ENCODE data around the gene CTNNA1.

CTNNA1 gene

GRCh38 chr5:138890644-138891043 is 137.4 kb downstream of the CTNNA1 start:
- no peak overlapping the region for H3K4me3 Mint-ChIP-seq
- no peaks in the 10 kb centered on the region for H3K4me1 Mint-ChIP-seq (ENCODE audit: low read depth)
- H3K36me3 Mint-ChIP-seq = peaks cover 12% of the 10 kb centered on the region
- H3K27me3 Mint-ChIP-seq = peaks cover 5% of the 10 kb centered on the region
- H3K9me3 Mint-ChIP-seq (ENCODE audit: low read depth) = peaks cover 9% of the 10 kb centered on the region
- H3K27ac Mint-ChIP-seq = no peak overlapping the region

- no peak overlapping the region for H3K27ac Mint-ChIP-seq
These were observed 142.7 kb downstream of the CTNNA1 start for GRCh38 chr5:138895918-138896317.

GRCh38 chr5:138898299-138898698 is 145.1 kb downstream of the CTNNA1 start:
- H3K27ac Mint-ChIP-seq = no peak overlapping the region

More at GRCh38 chr5:138895918-138896317, 142.7 kb downstream of the CTNNA1 start:
- Mint-ChIP-seq H3K9me3 (ENCODE audit: low read depth) (peaks cover 4% of the 10 kb centered on the region), H3K36me3 (peaks cover 8% of the 10 kb centered on the region), H3K27me3 (peaks cover 5% of the 10 kb centered on the region), H3K4me1 (ENCODE audit: low read depth) (peaks cover 9% of the 10 kb centered on the region), H3K4me3 (no peak overlapping the region)

GRCh38 chr5:138898742-138899141 is 145.5 kb downstream of the CTNNA1 start:
- H3K36me3 Mint-ChIP-seq = peaks cover 11% of the 10 kb centered on the region
- H3K27me3 Mint-ChIP-seq = peaks cover 7% of the 10 kb centered on the region
- no peak overlapping the region for H3K4me3 Mint-ChIP-seq
- H3K27ac Mint-ChIP-seq = no peak overlapping the region
- H3K9me3 Mint-ChIP-seq (ENCODE audit: low read depth) = no peaks in the 10 kb centered on the region
- H3K4me1 Mint-ChIP-seq (ENCODE audit: low read depth) = peaks cover 11% of the 10 kb centered on the region

More at GRCh38 chr5:138898299-138898698, 145.1 kb downstream of the CTNNA1 start:
- no peak overlapping the region for H3K4me3 Mint-ChIP-seq
- H3K27me3 Mint-ChIP-seq = peaks cover 6% of the 10 kb centered on the region
- peaks cover 11% of the 10 kb centered on the region for H3K36me3 Mint-ChIP-seq
- H3K4me1 Mint-ChIP-seq (ENCODE audit: low read depth) = peaks cover 11% of the 10 kb centered on the region
- no peaks in the 10 kb centered on the region for H3K9me3 Mint-ChIP-seq (ENCODE audit: low read depth)

- Mint-ChIP-seq H3K27me3 (peaks cover 3% of the 10 kb centered on the region), H3K4me1 (ENCODE audit: low read depth) (peaks cover 11% of the 10 kb centered on the region), H3K36me3 (peaks cover 9% of the 10 kb centered on the region)
These were observed 147.2 kb downstream of the CTNNA1 start for GRCh38 chr5:138900281-138900965.

GRCh38 chr5:138901716-138902115 is 148.5 kb downstream of the CTNNA1 start:
- Mint-ChIP-seq H3K36me3 (peaks cover 9% of the 10 kb centered on the region), H3K4me3 (no peak overlapping the region), H3K4me1 (ENCODE audit: low read depth) (peaks cover 11% of the 10 kb centered on the region), H3K9me3 (ENCODE audit: low read depth) (no peaks in the 10 kb centered on the region), H3K27ac (no peak overlapping the region), H3K27me3 (peaks cover 3% of the 10 kb centered on the region)

More at GRCh38 chr5:138900281-138900965, 147.2 kb downstream of the CTNNA1 start:
- Mint-ChIP-seq H3K4me3 (no peak overlapping the region), H3K9me3 (ENCODE audit: low read depth) (no peaks in the 10 kb centered on the region), H3K27ac (no peak overlapping the region)

- peaks cover 9% of the 10 kb centered on the region for H3K36me3 Mint-ChIP-seq
- H3K4me3 Mint-ChIP-seq = no peak overlapping the region
- H3K27ac Mint-ChIP-seq = no peak overlapping the region
- H3K4me1 Mint-ChIP-seq (ENCODE audit: low read depth) = peaks cover 11% of the 10 kb centered on the region
- H3K9me3 Mint-ChIP-seq (ENCODE audit: low read depth) = no peaks in the 10 kb centered on the region
- peaks cover 3% of the 10 kb centered on the region for H3K27me3 Mint-ChIP-seq
These were observed 150.0 kb downstream of the CTNNA1 start for GRCh38 chr5:138903130-138903775.

GRCh38 chr5:138905541-138905940 is 152.3 kb downstream of the CTNNA1 start:
- no peak overlapping the region for H3K27ac Mint-ChIP-seq
- H3K4me1 Mint-ChIP-seq (ENCODE audit: low read depth) = peaks cover 4% of the 10 kb centered on the region
- peaks cover 7% of the 10 kb centered on the region for H3K36me3 Mint-ChIP-seq
- no peak overlapping the region for H3K4me3 Mint-ChIP-seq
- no peaks in the 10 kb centered on the region for H3K9me3 Mint-ChIP-seq (ENCODE audit: low read depth)
- H3K27me3 Mint-ChIP-seq = peaks cover 3% of the 10 kb centered on the region

- H3K27ac Mint-ChIP-seq = no peak overlapping the region
- H3K9me3 Mint-ChIP-seq (ENCODE audit: low read depth) = no peaks in the 10 kb centered on the region
- peaks cover 2% of the 10 kb centered on the region for H3K36me3 Mint-ChIP-seq
- H3K4me1 Mint-ChIP-seq (ENCODE audit: low read depth) = no peaks in the 10 kb centered on the region
- peaks cover 5% of the 10 kb centered on the region for H3K27me3 Mint-ChIP-seq
- no peak overlapping the region for H3K4me3 Mint-ChIP-seq
These were observed 156.5 kb downstream of the CTNNA1 start for GRCh38 chr5:138909734-138910133.

- H3K27ac Mint-ChIP-seq = no peak overlapping the region
- peaks cover 2% of the 10 kb centered on the region for H3K36me3 Mint-ChIP-seq
These were observed 157.4 kb downstream of the CTNNA1 start for GRCh38 chr5:138910546-138911185.

GRCh38 chr5:138911441-138911840 is 158.2 kb downstream of the CTNNA1 start:
- H3K4me3 Mint-ChIP-seq = no peak overlapping the region
- no peak overlapping the region for H3K27ac Mint-ChIP-seq
- H3K36me3 Mint-ChIP-seq = peaks cover 2% of the 10 kb centered on the region
- H3K27me3 Mint-ChIP-seq = peaks cover 7% of the 10 kb centered on the region
- H3K9me3 Mint-ChIP-seq (ENCODE audit: low read depth) = no peaks in the 10 kb centered on the region
- no peaks in the 10 kb centered on the region for H3K4me1 Mint-ChIP-seq (ENCODE audit: low read depth)

More at GRCh38 chr5:138910546-138911185, 157.4 kb downstream of the CTNNA1 start:
- Mint-ChIP-seq H3K9me3 (ENCODE audit: low read depth) (no peaks in the 10 kb centered on the region), H3K4me3 (no peak overlapping the region), H3K4me1 (ENCODE audit: low read depth) (no peaks in the 10 kb centered on the region), H3K27me3 (peaks cover 7% of the 10 kb centered on the region)

GRCh38 chr5:138912093-138912492 is 158.9 kb downstream of the CTNNA1 start:
- Mint-ChIP-seq H3K9me3 (ENCODE audit: low read depth) (no peaks in the 10 kb centered on the region), H3K4me1 (ENCODE audit: low read depth) (no peaks in the 10 kb centered on the region), H3K27ac (no peak overlapping the region), H3K27me3 (peaks cover 7% of the 10 kb centered on the region), H3K4me3 (no peak overlapping the region), H3K36me3 (peaks cover 2% of the 10 kb centered on the region)

- no peaks in the 10 kb centered on the region for H3K9me3 Mint-ChIP-seq (ENCODE audit: low read depth)
- no peak overlapping the region for H3K27ac Mint-ChIP-seq
- peaks cover 2% of the 10 kb centered on the region for H3K36me3 Mint-ChIP-seq
- H3K4me1 Mint-ChIP-seq (ENCODE audit: low read depth) = no peaks in the 10 kb centered on the region
- H3K4me3 Mint-ChIP-seq = no peak overlapping the region
- peaks cover 7% of the 10 kb centered on the region for H3K27me3 Mint-ChIP-seq
These were observed 160.5 kb downstream of the CTNNA1 start for GRCh38 chr5:138913773-138914172.

GRCh38 chr5:138914338-138914737 is 161.1 kb downstream of the CTNNA1 start:
- Mint-ChIP-seq H3K36me3 (peaks cover 2% of the 10 kb centered on the region), H3K27ac (no peak overlapping the region), H3K27me3 (peaks cover 7% of the 10 kb centered on the region), H3K4me1 (ENCODE audit: low read depth) (no peaks in the 10 kb centered on the region), H3K9me3 (ENCODE audit: low read depth) (no peaks in the 10 kb centered on the region), H3K4me3 (no peak overlapping the region)

- Mint-ChIP-seq H3K4me3 (no peak overlapping the region), H3K27me3 (peaks cover 5% of the 10 kb centered on the region), H3K4me1 (ENCODE audit: low read depth) (no peaks in the 10 kb centered on the region), H3K36me3 (no peaks in the 10 kb centered on the region), H3K27ac (no peak overlapping the region), H3K9me3 (ENCODE audit: low read depth) (no peaks in the 10 kb centered on the region)
These were observed 165.5 kb downstream of the CTNNA1 start for GRCh38 chr5:138918686-138919085.
